CD4-positive, alpha-beta T cell treated with Interleukin-12 subunit alpha and Interleukin-12 subunit beta, for 1 hour (primary cell): Measurements from ENCODE around the gene ACOT7.
A peak's percentile ranks its signal among the peaks of the same experiment; 100 is the strongest.

Source experiments
- DNase-seq: peaks from one replicate; pipeline ENCODE4 v3.0.0-alpha.2; 2020

ACOT7 gene

GRCh38 chr1:6424000-6424565 is 30.5 kb upstream of the ACOT7 start:
- no peak for DNase-seq

GRCh38 chr1:6423321-6423999 is 29.9 kb upstream of the ACOT7 start:
- peak; percentile 76 for DNase-seq

GRCh38 chr1:6421266-6421665 is 27.7 kb upstream of the ACOT7 start:
- DNase-seq, result no peak

- DNase-seq, result no peak
Measured at GRCh38 chr1:6420454-6421042, 27.0 kb upstream of the ACOT7 start.

- peak; percentile 24 for DNase-seq
Measured at GRCh38 chr1:6419804-6420453, 26.4 kb upstream of the ACOT7 start, which contains the start of gene HES2. Gene HES2, minus strand, starts transcription at chr1:6419919. Its CDS starts 99 bp downstream, at chr1:6419820.

GRCh38 chr1:6419397-6419803 is 25.8 kb upstream of the ACOT7 start:
- DNase-seq, result no peak

- DNase-seq, result no peak
Measured at GRCh38 chr1:6418668-6419396, 25.3 kb upstream of the ACOT7 start.

GRCh38 chr1:6417961-6418667 is 24.5 kb upstream of the ACOT7 start:
- no peak for DNase-seq

GRCh38 chr1:6416906-6417305 is 23.3 kb upstream of the ACOT7 start:
- DNase-seq, result no peak

GRCh38 chr1:6416295-6416656 is 22.7 kb upstream of the ACOT7 start:
- no peak for DNase-seq

GRCh38 chr1:6414881-6415626 is 21.5 kb upstream of the ACOT7 start:
- no peak for DNase-seq

GRCh38 chr1:6414443-6414844 is 20.9 kb upstream of the ACOT7 start:
- DNase-seq, result peak; percentile 38

- DNase-seq, result no peak
Measured at GRCh38 chr1:6412896-6413295, 19.3 kb upstream of the ACOT7 start.

GRCh38 chr1:6410248-6410893 is 16.8 kb upstream of the ACOT7 start:
- no peak for DNase-seq

GRCh38 chr1:6409733-6410132 is 16.2 kb upstream of the ACOT7 start:
- DNase-seq, result no peak

GRCh38 chr1:6409053-6409452 is 15.5 kb upstream of the ACOT7 start:
- DNase-seq, result no peak

GRCh38 chr1:6408023-6408422 is 14.5 kb upstream of the ACOT7 start:
- no peak for DNase-seq

GRCh38 chr1:6401673-6402072 is 8.1 kb upstream of the ACOT7 start:
- DNase-seq, result peak; percentile 12

GRCh38 chr1:6399294-6399693 is 5.7 kb upstream of the ACOT7 start:
- no peak for DNase-seq

- no peak for DNase-seq
Measured at GRCh38 chr1:6397844-6398441, 4.4 kb upstream of the ACOT7 start.

GRCh38 chr1:6396998-6397397 is 3.4 kb upstream of the ACOT7 start:
- DNase-seq, result no peak
